Activated naive CD4-positive, alpha-beta T cell treated with anti-CD3 and anti-CD28 coated beads, Interleukin-2, amount 50 U/mL, for 16 hours (primary cell): ENCODE data around the gene TDRD9.

ENCODE experiments used
- DNase-seq: peaks from one replicate; pipeline ENCODE4 v3.0.0-alpha.2; 2020

Gene TDRD9

GRCh38 chr14:104095426-104096310 lies 167.4 kb downstream of the TDRD9 start:
- DNase-seq, result no peak

- no peak for DNase-seq
Observed at GRCh38 chr14:104096318-104096717, 168.1 kb downstream of the TDRD9 start.

GRCh38 chr14:104096751-104097700 lies 168.8 kb downstream of the TDRD9 start:
- DNase-seq, result no peak

- DNase-seq, result no peak
Observed at GRCh38 chr14:104098272-104099095, 170.2 kb downstream of the TDRD9 start.

GRCh38 chr14:104099096-104100041 lies 171.1 kb downstream of the TDRD9 start:
- DNase-seq, result no peak

GRCh38 chr14:104100171-104101085 lies 172.2 kb downstream of the TDRD9 start:
- no peak for DNase-seq

GRCh38 chr14:104101086-104101621 lies 172.9 kb downstream of the TDRD9 start:
- DNase-seq, result no peak

GRCh38 chr14:104101651-104102281 lies 173.5 kb downstream of the TDRD9 start:
- no peak for DNase-seq
